ENCODE measurements around the gene DDX42.

Gene DDX42

DNA sequence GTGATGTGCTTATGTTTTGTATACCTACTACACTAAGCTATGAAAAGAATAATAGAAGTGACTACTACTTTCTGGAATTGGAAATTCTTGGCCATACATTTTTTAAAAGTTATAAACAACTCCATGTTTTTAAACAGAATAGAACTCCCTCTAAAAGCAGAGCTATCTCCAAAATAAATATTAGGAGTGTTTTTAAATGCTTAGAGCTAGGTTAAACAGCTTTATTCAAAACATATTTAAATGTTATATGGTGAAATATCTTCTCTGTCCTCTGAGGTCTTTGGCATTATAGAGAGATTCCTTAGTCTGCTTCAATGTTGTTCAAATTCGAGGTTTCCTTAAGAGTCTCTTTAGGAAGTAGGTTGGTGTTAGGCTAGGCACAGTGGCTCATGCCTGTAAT, 30.4 kb downstream of the DDX42 start:
- ChIA-PET CTCF (no interaction called here), POLR2A (interaction anchor here (0.5 to 1.4 kb wide), 4 partner anchors 10 to 31 kb away, joined by 3 to 5 read pairs (median 4); partner anchors contain the start of genes CCDC47, DDX42 and PSMC5)
- no peak for DNase-seq (ENCODE audit: extremely low spot score)

DNA sequence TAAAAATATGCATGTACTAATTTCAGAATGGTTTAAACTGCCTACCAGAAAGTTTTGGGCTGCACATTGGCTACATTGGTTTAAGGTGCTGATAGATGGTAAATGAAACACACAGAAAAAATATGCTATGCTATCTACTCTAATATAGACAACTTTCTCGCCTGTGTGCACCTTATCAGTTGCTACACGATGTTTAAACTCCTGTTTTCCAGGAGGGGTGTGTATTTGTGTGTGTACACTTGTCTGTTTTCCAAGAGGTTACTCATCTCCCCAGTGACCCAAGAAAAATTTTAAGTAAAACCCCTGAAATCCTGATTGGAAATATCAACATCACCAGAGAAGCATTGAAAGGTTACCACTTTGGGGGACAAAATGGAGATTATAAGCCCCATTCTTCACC, 31.6 kb downstream of the DDX42 start:
- POLR2A ChIA-PET, result interaction anchor here (1.2 to 1.4 kb wide), 2 partner anchors 9 to 21 kb away, joined by 3 to 5 read pairs; partner anchors contain the start of gene PSMC5
- no peak for DNase-seq (ENCODE audit: extremely low spot score)
- TF ChIP-seq SUZ12 (IDR thresholded peaks at IDR 0.05), result no peak
- no peak for TF ChIP-seq ELF4 (IDR thresholded peaks at IDR 0.05)
- TF ChIP-seq ARNT (IDR thresholded peaks at IDR 0.05), result no peak
- no peak for TF ChIP-seq L3MBTL2 (conservative IDR thresholded peaks at IDR 0.05)
- no peak for TF ChIP-seq NFRKB (IDR thresholded peaks at IDR 0.05)
- no peak for TF ChIP-seq FOXK2 (IDR thresholded peaks at IDR 0.05)
- TF ChIP-seq TARDBP (IDR thresholded peaks at IDR 0.05), result no peak
- no peak for TF ChIP-seq PKNOX1 (IDR thresholded peaks at IDR 0.05)
- TF ChIP-seq ZNF384 (IDR thresholded peaks at IDR 0.05), result no peak
- TF ChIP-seq BHLHE40 (IDR thresholded peaks at IDR 0.05; ENCODE audit: borderline replicate concordance), result no peak
- TF ChIP-seq FOXM1 (IDR thresholded peaks at IDR 0.05; ENCODE audit: borderline replicate concordance), result no peak
- no peak for TF ChIP-seq SP1 (IDR thresholded peaks at IDR 0.05)
- TF ChIP-seq FOXA1 (IDR thresholded peaks at IDR 0.05), result no peak
- no peak for TF ChIP-seq HDGF (IDR thresholded peaks at IDR 0.05; ENCODE audit: borderline replicate concordance)
- no peak for TF ChIP-seq LEF1 (IDR thresholded peaks at IDR 0.05; ENCODE audit: borderline replicate concordance)
- no peak for TF ChIP-seq CTBP1 (IDR thresholded peaks at IDR 0.05; ENCODE audit: borderline replicate concordance)
- CTCF ChIA-PET, result no interaction called here

More for the DNA sequence above, 30.4 kb downstream of the DDX42 start:
- TF ChIP-seq BHLHE40 (IDR thresholded peaks at IDR 0.05; ENCODE audit: borderline replicate concordance) (no peak), SP1 (IDR thresholded peaks at IDR 0.05) (no peak), ZNF384 (IDR thresholded peaks at IDR 0.05) (no peak), SUZ12 (IDR thresholded peaks at IDR 0.05) (no peak), LEF1 (IDR thresholded peaks at IDR 0.05; ENCODE audit: borderline replicate concordance) (no peak), ARNT (IDR thresholded peaks at IDR 0.05) (no peak), CTBP1 (IDR thresholded peaks at IDR 0.05; ENCODE audit: borderline replicate concordance) (no peak)

DNA sequence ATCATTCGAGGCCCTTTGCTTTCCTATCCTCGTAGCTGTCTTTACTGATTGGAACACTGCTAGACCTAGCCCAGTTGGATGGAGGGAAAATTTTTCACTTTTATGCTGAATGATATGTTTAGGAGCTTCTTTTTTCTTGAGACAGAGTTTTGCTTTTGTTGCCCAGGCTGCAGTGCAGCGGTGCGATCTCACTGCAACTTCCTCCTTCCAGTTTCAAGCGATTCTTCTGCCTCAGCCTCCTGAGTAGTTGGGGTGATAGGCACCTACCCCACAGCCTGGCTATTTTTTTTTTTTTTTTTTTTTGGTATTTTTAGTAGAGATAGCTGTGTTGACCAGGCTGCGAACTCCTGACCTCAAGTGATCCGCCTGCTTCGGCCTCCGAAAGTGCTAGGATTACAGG, 36.0 kb downstream of the DDX42 start:
- ChIA-PET CTCF (no interaction called here), POLR2A (interaction anchor here (1.3 to 1.8 kb wide), 2 partner anchors 17 to 36 kb away, joined by 3 to 6 read pairs; partner anchors contain the start of genes CCDC47, DDX42 and PSMC5)
- DNase-seq (ENCODE audit: extremely low spot score), result no peak
- TF ChIP-seq ZNF384 (IDR thresholded peaks at IDR 0.05) (no peak), FOXM1 (IDR thresholded peaks at IDR 0.05; ENCODE audit: borderline replicate concordance) (no peak), SUZ12 (IDR thresholded peaks at IDR 0.05) (no peak), FOXK2 (IDR thresholded peaks at IDR 0.05) (no peak), NFRKB (IDR thresholded peaks at IDR 0.05) (no peak), HDGF (IDR thresholded peaks at IDR 0.05; ENCODE audit: borderline replicate concordance) (no peak), ARNT (IDR thresholded peaks at IDR 0.05) (no peak), FOXA1 (IDR thresholded peaks at IDR 0.05) (no peak), SP1 (IDR thresholded peaks at IDR 0.05) (no peak), PKNOX1 (IDR thresholded peaks at IDR 0.05) (no peak)

- no peak for DNase-seq (ENCODE audit: extremely low spot score)
- no peak for TF ChIP-seq ZNF384 (IDR thresholded peaks at IDR 0.05)
- TF ChIP-seq FOXK2 (IDR thresholded peaks at IDR 0.05), result no peak
- no peak for TF ChIP-seq SUZ12 (IDR thresholded peaks at IDR 0.05)
- TF ChIP-seq NFRKB (IDR thresholded peaks at IDR 0.05), result no peak
- no peak for TF ChIP-seq CTBP1 (IDR thresholded peaks at IDR 0.05; ENCODE audit: borderline replicate concordance)
- TF ChIP-seq SP1 (IDR thresholded peaks at IDR 0.05), result no peak
- no peak for TF ChIP-seq PKNOX1 (IDR thresholded peaks at IDR 0.05)
- TF ChIP-seq ARNT (IDR thresholded peaks at IDR 0.05), result no peak
- no peak for TF ChIP-seq BHLHE40 (IDR thresholded peaks at IDR 0.05; ENCODE audit: borderline replicate concordance)
- TF ChIP-seq LEF1 (IDR thresholded peaks at IDR 0.05; ENCODE audit: borderline replicate concordance), result no peak
- CTCF ChIA-PET, result no interaction called here
- POLR2A ChIA-PET, result interaction anchor here (1.5 to 4.2 kb wide), 2 partner anchors 11 to 43 kb away, joined by 5 to 32 read pairs; partner anchors contain the start of genes CCDC47, DDX42, FTSJ3 and PSMC5
Observed at GRCh38 chr17:63816123-63816522, 42.2 kb downstream of the DDX42 start.

GRCh38 chr17:63816669-63817068, 42.7 kb downstream of the DDX42 start:
- ChIA-PET POLR2A (interaction anchor here (1.5 to 4.2 kb wide), 2 partner anchors 10 to 43 kb away, joined by 5 to 32 read pairs; partner anchors contain the start of genes CCDC47, DDX42, FTSJ3 and PSMC5), CTCF (no interaction called here)

DNA sequence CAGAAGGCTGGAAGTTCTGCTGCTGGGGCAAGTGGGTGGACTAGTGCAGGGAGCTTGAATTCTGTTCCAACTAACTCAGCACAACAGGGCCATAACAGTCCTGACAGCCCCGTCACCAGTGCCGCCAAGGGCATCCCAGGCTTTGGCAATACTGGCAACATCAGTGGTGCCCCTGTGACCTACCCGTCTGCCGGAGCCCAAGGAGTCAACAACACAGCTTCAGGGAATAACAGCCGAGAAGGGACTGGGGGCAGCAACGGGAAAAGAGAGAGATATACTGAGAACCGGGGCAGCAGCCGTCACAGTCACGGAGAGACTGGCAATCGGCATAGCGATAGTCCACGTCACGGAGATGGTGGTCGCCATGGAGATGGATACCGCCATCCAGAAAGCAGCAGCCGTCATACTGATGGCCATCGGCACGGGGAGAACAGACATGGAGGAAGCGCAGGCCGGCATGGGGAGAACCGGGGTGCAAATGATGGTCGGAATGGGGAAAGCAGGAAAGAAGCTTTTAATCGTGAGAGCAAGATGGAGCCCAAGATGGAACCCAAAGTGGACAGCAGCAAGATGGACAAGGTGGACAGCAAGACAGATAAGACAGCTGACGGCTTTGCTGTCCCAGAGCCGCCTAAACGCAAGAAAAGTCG, 43.9 kb downstream of the DDX42 start:
- ChIA-PET CTCF (interaction anchor here (0.6 kb wide), 1 partner anchor 62 kb away, joined by 4 read pairs; no protein-coding TSS in a partner anchor), POLR2A (interaction anchor here (0.8 to 4.2 kb wide), 3 partner anchors 9 to 44 kb away, joined by 4 to 32 read pairs (median 5); partner anchors contain the start of genes CCDC47, DDX42, FTSJ3 and PSMC5)
- TF ChIP-seq SP1 (IDR thresholded peaks at IDR 0.05) (no peak), TARDBP (IDR thresholded peaks at IDR 0.05) (no peak), FOXK2 (IDR thresholded peaks at IDR 0.05) (no peak), L3MBTL2 (conservative IDR thresholded peaks at IDR 0.05) (no peak), ARNT (IDR thresholded peaks at IDR 0.05) (no peak), FOXM1 (IDR thresholded peaks at IDR 0.05; ENCODE audit: borderline replicate concordance) (no peak), FOXA1 (IDR thresholded peaks at IDR 0.05) (no peak), SUZ12 (IDR thresholded peaks at IDR 0.05) (no peak), HDGF (IDR thresholded peaks at IDR 0.05; ENCODE audit: borderline replicate concordance) (no peak), ZNF384 (IDR thresholded peaks at IDR 0.05) (no peak), LEF1 (IDR thresholded peaks at IDR 0.05; ENCODE audit: borderline replicate concordance) (no peak), PKNOX1 (IDR thresholded peaks at IDR 0.05) (no peak)
- no peak for DNase-seq (ENCODE audit: extremely low spot score)

More at GRCh38 chr17:63816669-63817068, 42.7 kb downstream of the DDX42 start:
- DNase-seq (ENCODE audit: extremely low spot score), result no peak
- TF ChIP-seq ARNT (IDR thresholded peaks at IDR 0.05) (no peak), SP1 (IDR thresholded peaks at IDR 0.05) (no peak), SUZ12 (IDR thresholded peaks at IDR 0.05) (no peak), NFRKB (IDR thresholded peaks at IDR 0.05) (no peak), FOXM1 (IDR thresholded peaks at IDR 0.05; ENCODE audit: borderline replicate concordance) (no peak), ZNF384 (IDR thresholded peaks at IDR 0.05) (no peak)

Measured in HEK293T (cell line).